Subcutaneous adipose tissue (tissue), 4 donors: Measurements from ENCODE around the gene ATXN7L1. TPM values are rescaled to one million over a fixed set of nuclear protein-coding genes. Genes with fewer than 3 reads are reported as not detected.

Experiments
- total RNA-seq, 4 donors: library from RNA; depleted of rRNA; stranded (reverse); fragments of >200 nt; gene quantifications; one replicate each; pipeline ENCODE4 v1.1.0, GENCODE V29; 2016
- TF ChIP-seq, protein P1 (sequence below): fragments of 450-650 bp; IDR thresholded peaks from one replicate; pipeline ENCODE4 v1.5.1; 2016; ENCODE audit warnings: low read depth, mild to moderate bottlenecking, control low read depth, antibody characterized with exemption, moderate library complexity

Gene ATXN7L1
- total RNA-seq, 4 donors from 2014 or later = 11.5 to 29.2 (median 13.3) TPM

DNA sequence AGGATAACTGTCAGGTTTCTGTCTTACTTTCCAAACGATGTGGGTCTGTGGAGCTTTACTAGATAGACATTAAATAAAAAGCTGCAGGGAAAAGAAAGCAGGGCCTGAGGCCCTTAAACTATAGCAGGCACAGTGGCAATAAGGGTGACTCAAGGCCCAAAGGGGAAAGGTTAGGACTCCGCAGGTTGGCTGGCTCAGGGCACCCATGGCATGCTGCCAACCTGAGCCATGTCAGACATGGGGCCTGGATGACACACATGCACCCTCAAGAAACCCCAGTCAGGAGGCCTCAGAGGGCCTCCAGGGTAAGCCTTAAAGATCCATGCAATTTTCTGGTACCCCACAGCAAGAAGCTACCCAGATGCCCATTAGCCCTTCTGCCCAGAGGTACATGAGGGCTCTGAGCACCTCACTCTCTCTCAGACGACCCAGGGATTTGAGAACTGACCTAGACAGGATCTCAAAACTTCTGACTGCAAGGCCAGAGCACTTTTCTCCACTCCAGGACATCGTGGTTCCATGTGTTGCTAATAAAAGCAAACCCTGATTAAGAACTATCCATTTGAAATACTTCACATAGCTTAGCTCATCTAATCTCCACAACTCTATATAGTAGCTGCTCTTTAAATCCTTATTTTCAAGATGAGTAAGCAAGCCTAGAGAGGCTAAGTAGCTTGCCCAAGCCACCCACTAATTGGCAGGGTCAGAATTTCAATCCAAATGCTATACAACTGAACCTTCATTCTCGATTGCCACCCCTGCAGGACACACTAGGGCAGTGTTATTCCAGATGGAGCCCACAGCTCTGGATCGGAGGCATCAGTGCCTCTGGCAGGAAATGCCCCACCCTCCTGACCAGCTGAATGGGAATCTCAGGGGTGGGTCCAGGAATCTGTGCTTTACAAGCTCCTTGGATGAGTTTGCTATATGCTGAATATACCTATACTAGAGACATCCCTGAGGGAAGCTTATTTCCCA, 162.6 kb downstream of the ATXN7L1 start:
- TF ChIP-seq, protein P1, sequence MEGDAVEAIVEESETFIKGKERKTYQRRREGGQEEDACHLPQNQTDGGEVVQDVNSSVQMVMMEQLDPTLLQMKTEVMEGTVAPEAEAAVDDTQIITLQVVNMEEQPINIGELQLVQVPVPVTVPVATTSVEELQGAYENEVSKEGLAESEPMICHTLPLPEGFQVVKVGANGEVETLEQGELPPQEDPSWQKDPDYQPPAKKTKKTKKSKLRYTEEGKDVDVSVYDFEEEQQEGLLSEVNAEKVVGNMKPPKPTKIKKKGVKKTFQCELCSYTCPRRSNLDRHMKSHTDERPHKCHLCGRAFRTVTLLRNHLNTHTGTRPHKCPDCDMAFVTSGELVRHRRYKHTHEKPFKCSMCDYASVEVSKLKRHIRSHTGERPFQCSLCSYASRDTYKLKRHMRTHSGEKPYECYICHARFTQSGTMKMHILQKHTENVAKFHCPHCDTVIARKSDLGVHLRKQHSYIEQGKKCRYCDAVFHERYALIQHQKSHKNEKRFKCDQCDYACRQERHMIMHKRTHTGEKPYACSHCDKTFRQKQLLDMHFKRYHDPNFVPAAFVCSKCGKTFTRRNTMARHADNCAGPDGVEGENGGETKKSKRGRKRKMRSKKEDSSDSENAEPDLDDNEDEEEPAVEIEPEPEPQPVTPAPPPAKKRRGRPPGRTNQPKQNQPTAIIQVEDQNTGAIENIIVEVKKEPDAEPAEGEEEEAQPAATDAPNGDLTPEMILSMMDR = no peak

DNA sequence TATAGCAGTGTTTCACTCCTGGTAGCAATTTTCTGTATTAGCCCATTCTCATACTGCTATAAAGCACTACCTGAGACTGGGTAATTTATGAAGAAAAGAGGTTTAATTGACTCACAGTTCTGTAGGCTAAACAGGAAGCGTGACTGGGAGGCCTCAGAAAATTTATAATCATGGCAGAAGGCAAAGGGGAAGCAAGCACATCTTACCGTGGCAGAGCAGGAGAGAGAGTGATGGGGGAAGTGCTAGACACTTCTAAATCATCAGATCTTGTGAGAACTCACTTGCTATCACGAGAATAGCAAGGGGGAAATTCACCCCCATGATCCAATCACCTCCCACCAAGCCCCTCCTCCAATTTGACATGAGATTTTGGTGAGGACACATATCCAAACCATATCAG, 163.5 kb downstream of the ATXN7L1 start:
- TF ChIP-seq, protein P1 = no peak

DNA sequence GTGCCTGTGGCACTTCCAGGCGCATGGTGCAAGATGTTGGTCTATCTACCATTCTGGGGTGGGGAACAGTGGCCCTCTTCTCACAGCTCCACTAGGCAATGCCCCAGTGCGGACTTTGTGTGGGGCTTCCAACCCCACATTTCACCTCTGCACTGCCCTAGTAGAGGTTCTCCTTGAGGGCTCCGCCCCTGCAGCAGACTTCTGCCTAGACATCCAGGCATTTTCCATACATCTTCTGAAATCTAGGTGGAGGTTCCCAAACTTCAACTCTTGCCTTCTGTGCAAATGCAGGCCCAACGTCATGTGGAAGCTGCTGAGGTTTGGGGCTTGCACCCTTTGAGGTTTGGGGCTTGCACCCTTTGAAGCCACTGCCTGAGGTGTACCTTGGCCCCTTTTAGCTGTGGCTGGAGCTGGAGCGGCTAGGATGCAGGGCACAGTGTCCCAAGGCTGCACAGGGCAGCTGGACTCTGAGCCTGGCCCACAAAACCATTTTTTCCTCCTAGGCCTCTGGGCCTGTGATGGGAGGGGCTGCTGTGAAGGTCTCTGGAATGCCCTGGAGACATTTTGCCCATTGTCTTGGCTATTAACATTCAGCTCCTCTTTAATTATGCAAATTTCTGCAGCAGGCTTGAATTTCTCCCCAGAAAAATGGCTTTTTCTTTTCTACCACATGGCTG, 164.5 kb downstream of the ATXN7L1 start:
- TF ChIP-seq, protein P1 = no peak

DNA sequence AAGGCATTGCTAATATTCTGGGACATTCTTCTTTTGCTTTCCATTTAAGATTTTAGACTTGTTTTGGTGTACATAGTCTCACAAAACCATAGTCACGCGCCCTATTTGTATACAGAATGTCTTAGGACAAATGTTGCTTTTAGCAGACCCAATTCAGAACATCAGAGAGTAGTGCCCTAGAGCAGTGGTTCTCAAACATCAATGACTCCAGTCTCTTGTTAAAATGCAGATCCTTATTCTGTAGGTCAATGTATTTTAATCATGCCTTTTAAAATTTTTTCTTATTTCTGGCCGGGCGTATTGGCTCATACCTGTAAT, 167.7 kb downstream of the ATXN7L1 start:
- TF ChIP-seq, protein P1 = no peak

- TF ChIP-seq, protein P1 = no peak
Observed at GRCh38 chr7:105707967-105708762, 168.2 kb downstream of the ATXN7L1 start.

GRCh38 chr7:105707381-105707780, 169.0 kb downstream of the ATXN7L1 start:
- TF ChIP-seq, protein P1 = no peak
